ENCODE results near the gene PACSIN2.

Gene PACSIN2

GRCh38 chr22:42891008-42891407 lies 123.9 kb downstream of the PACSIN2 start:
- Mint-ChIP-seq H3K27me3 (no peaks in the 10 kb centered on the region), H3K4me1 (peaks cover 39 to 78% of the 10 kb centered on the region in 2 donors), H3K27ac (peak overlapping the region; percentile 82), H3K36me3 (peaks cover 39 to 51% of the 10 kb centered on the region in 2 donors), H3K9me3 (no peaks in the 10 kb centered on the region), H3K4me3 (peak overlapping the region in 1 of 2 donors; percentile 30)
- DNase-seq (no peak), ATAC-seq (replicated peaks) (no peak)

GRCh38 chr22:42889304-42889703 lies 125.6 kb downstream of the PACSIN2 start:
- Mint-ChIP-seq H3K36me3 (peaks cover 49 to 63% of the 10 kb centered on the region in 2 donors), H3K4me1 (peaks cover 24 to 69% of the 10 kb centered on the region in 2 donors), H3K9me3 (no peaks in the 10 kb centered on the region), H3K27me3 (no peaks in the 10 kb centered on the region), H3K27ac (peak overlapping the region; percentile 90), H3K4me3 (peak overlapping the region; percentile 73 to 76)
- DNase-seq (peak; percentile 58), ATAC-seq (replicated peaks) (peak; percentile 94)

- DNase-seq (no peak), ATAC-seq (replicated peaks) (no peak)
- Mint-ChIP-seq H3K4me1 (peaks cover 21 to 59% of the 10 kb centered on the region in 2 donors), H3K9me3 (no peaks in the 10 kb centered on the region), H3K27me3 (no peaks in the 10 kb centered on the region), H3K4me3 (no peak overlapping the region), H3K36me3 (peaks cover 49 to 74% of the 10 kb centered on the region in 2 donors), H3K27ac (peak overlapping the region; percentile 84)
Observed at GRCh38 chr22:42887523-42888507, 127.1 kb downstream of the PACSIN2 start.

- DNase-seq = no peak
- Mint-ChIP-seq H3K4me3 (no peak overlapping the region), H3K27ac (peak overlapping the region; percentile 62), H3K27me3 (no peaks in the 10 kb centered on the region), H3K36me3 (peaks cover 56 to 78% of the 10 kb centered on the region in 2 donors), H3K4me1 (peaks cover 22 to 60% of the 10 kb centered on the region in 2 donors), H3K9me3 (no peaks in the 10 kb centered on the region)
- no peak for ATAC-seq (replicated peaks)
Observed at GRCh38 chr22:42887120-42887519, 127.8 kb downstream of the PACSIN2 start.

- Mint-ChIP-seq H3K27me3 (no peaks in the 10 kb centered on the region), H3K9me3 (no peaks in the 10 kb centered on the region), H3K4me1 (peaks cover 18 to 49% of the 10 kb centered on the region in 2 donors), H3K36me3 (peaks cover 45 to 77% of the 10 kb centered on the region in 2 donors), H3K4me3 (no peak overlapping the region), H3K27ac (no peak overlapping the region)
- ATAC-seq (replicated peaks) (no peak), DNase-seq (no peak)
Observed at GRCh38 chr22:42885446-42885845, 129.5 kb downstream of the PACSIN2 start.

- Mint-ChIP-seq H3K4me3 (no peak overlapping the region), H3K4me1 (peaks cover 18 to 48% of the 10 kb centered on the region in 2 donors), H3K9me3 (no peaks in the 10 kb centered on the region), H3K36me3 (peaks cover 52 to 80% of the 10 kb centered on the region in 2 donors), H3K27me3 (no peaks in the 10 kb centered on the region), H3K27ac (no peak overlapping the region)
- DNase-seq (no peak), ATAC-seq (replicated peaks) (no peak)
Observed at GRCh38 chr22:42884616-42885375, 130.2 kb downstream of the PACSIN2 start.

- H3K27ac Mint-ChIP-seq = no peak overlapping the region
- peaks cover 57 to 79% of the 10 kb centered on the region in 2 donors for H3K36me3 Mint-ChIP-seq
- ATAC-seq (replicated peaks) (no peak), DNase-seq (no peak)
- no peaks in the 10 kb centered on the region for H3K27me3 Mint-ChIP-seq
- H3K4me3 Mint-ChIP-seq = no peak overlapping the region
- H3K9me3 Mint-ChIP-seq = no peaks in the 10 kb centered on the region
- H3K4me1 Mint-ChIP-seq = peaks cover 12 to 41% of the 10 kb centered on the region in 2 donors
Observed at GRCh38 chr22:42883970-42884369, 131.0 kb downstream of the PACSIN2 start.

- peaks cover 65 to 78% of the 10 kb centered on the region in 2 donors for H3K36me3 Mint-ChIP-seq
- no peak overlapping the region for H3K4me3 Mint-ChIP-seq
- H3K27ac Mint-ChIP-seq = peak overlapping the region; percentile 56
- no peak for DNase-seq
- ATAC-seq (replicated peaks) = no peak
- no peaks in the 10 kb centered on the region for H3K9me3 Mint-ChIP-seq
- peaks cover 4 to 32% of the 10 kb centered on the region in 2 donors for H3K4me1 Mint-ChIP-seq
- no peaks in the 10 kb centered on the region for H3K27me3 Mint-ChIP-seq
Observed at GRCh38 chr22:42883121-42883520, 131.8 kb downstream of the PACSIN2 start.

GRCh38 chr22:42881982-42882656 lies 132.8 kb downstream of the PACSIN2 start:
- H3K27ac Mint-ChIP-seq = peak overlapping the region; percentile 56
- H3K27me3 Mint-ChIP-seq = no peaks in the 10 kb centered on the region
- peaks cover 64 to 73% of the 10 kb centered on the region in 2 donors for H3K36me3 Mint-ChIP-seq
- H3K9me3 Mint-ChIP-seq = no peaks in the 10 kb centered on the region
- no peak overlapping the region for H3K4me3 Mint-ChIP-seq
- no peak for DNase-seq
- peak; percentile 83 to 85 for ATAC-seq (replicated peaks)
- H3K4me1 Mint-ChIP-seq = peaks cover 2 to 23% of the 10 kb centered on the region in 2 donors

GRCh38 chr22:42881298-42881697 lies 133.7 kb downstream of the PACSIN2 start:
- no peak overlapping the region for H3K4me3 Mint-ChIP-seq
- no peak overlapping the region for H3K27ac Mint-ChIP-seq
- H3K27me3 Mint-ChIP-seq = no peaks in the 10 kb centered on the region
- peaks cover 2 to 23% of the 10 kb centered on the region in 2 donors for H3K4me1 Mint-ChIP-seq
- no peaks in the 10 kb centered on the region for H3K9me3 Mint-ChIP-seq
- DNase-seq (no peak), ATAC-seq (replicated peaks) (no peak)
- H3K36me3 Mint-ChIP-seq = peaks cover 63 to 73% of the 10 kb centered on the region in 2 donors

GRCh38 chr22:42880815-42881214 lies 134.1 kb downstream of the PACSIN2 start:
- no peaks in the 10 kb centered on the region for H3K9me3 Mint-ChIP-seq
- DNase-seq = no peak
- H3K4me1 Mint-ChIP-seq = peaks cover 2 to 19% of the 10 kb centered on the region in 2 donors
- no peaks in the 10 kb centered on the region for H3K27me3 Mint-ChIP-seq
- H3K36me3 Mint-ChIP-seq = peaks cover 62 to 73% of the 10 kb centered on the region in 2 donors
- peak overlapping the region; percentile 31 for H3K27ac Mint-ChIP-seq
- ATAC-seq (replicated peaks) = no peak
- no peak overlapping the region for H3K4me3 Mint-ChIP-seq

GRCh38 chr22:42879371-42880021 lies 135.5 kb downstream of the PACSIN2 start:
- DNase-seq = no peak
- Mint-ChIP-seq H3K36me3 (peaks cover 63 to 70% of the 10 kb centered on the region in 2 donors), H3K4me1 (peaks cover 2 to 14% of the 10 kb centered on the region in 2 donors), H3K27ac (peak overlapping the region; percentile 47), H3K4me3 (no peak overlapping the region), H3K27me3 (no peaks in the 10 kb centered on the region), H3K9me3 (no peaks in the 10 kb centered on the region)
- ATAC-seq (replicated peaks) = no peak

- Mint-ChIP-seq H3K27ac (no peak overlapping the region), H3K36me3 (peaks cover 60 to 69% of the 10 kb centered on the region in 2 donors), H3K4me3 (no peak overlapping the region), H3K4me1 (peaks cover 2 to 14% of the 10 kb centered on the region in 2 donors), H3K27me3 (no peaks in the 10 kb centered on the region), H3K9me3 (no peaks in the 10 kb centered on the region)
- ATAC-seq (replicated peaks) (no peak), DNase-seq (no peak)
Observed at GRCh38 chr22:42878561-42879305, 136.2 kb downstream of the PACSIN2 start.

Measured in stimulated activated naive B cell treated with anti-CD40 and anti-IgM and Interleukin-4, amounts not matched to agents 10 μg/mL and 1 μg/mL and 100 μg/mL, for 72 hours (primary cell).